HPDE6-E6E7 (cell line): Measurements from ENCODE around the gene LGMN.
"Not testable (repeated sequence)": the region's sequence is repeated elsewhere in the genome, so short reads cannot be mapped to it uniquely, and the experiment has no call there.

Experiments used
- DNase-seq: peaks from one replicate; pipeline ENCODE4 v3.0.0; 2011; ENCODE audit warnings: missing footprints; ENCODE audit errors: extremely low spot score

The LGMN gene

GRCh38 chr14:92760524-92760805 is 12.0 kb upstream of the LGMN start:
- DNase-seq = no peak

GRCh38 chr14:92759679-92760523 is 11.5 kb upstream of the LGMN start:
- no peak for DNase-seq

- no peak for DNase-seq
Observed at GRCh38 chr14:92759300-92759678, 10.9 kb upstream of the LGMN start.

- no peak for DNase-seq
Observed at GRCh38 chr14:92756446-92756845, 8.0 kb upstream of the LGMN start.

- DNase-seq = no peak
Observed at GRCh38 chr14:92755495-92755894, 7.1 kb upstream of the LGMN start.

- DNase-seq = no peak
Observed at GRCh38 chr14:92754966-92755365, 6.5 kb upstream of the LGMN start.

- no peak for DNase-seq
Observed at GRCh38 chr14:92753250-92753649, 4.8 kb upstream of the LGMN start.

GRCh38 chr14:92751819-92752218 is 3.4 kb upstream of the LGMN start:
- DNase-seq = no peak

GRCh38 chr14:92750994-92751400 is 2.6 kb upstream of the LGMN start:
- DNase-seq = no peak

- not testable (repeated sequence) for DNase-seq
Observed at GRCh38 chr14:92750222-92750728, 1.8 kb upstream of the LGMN start.

GRCh38 chr14:92747701-92748258 is 647 bp downstream of the LGMN start:
- DNase-seq = peak; percentile 15

GRCh38 chr14:92744198-92744597 is 4.2 kb downstream of the LGMN start:
- DNase-seq = no peak

GRCh38 chr14:92740440-92740839 is 8.0 kb downstream of the LGMN start:
- no peak for DNase-seq

- DNase-seq = no peak
Observed at GRCh38 chr14:92737619-92738188, 10.7 kb downstream of the LGMN start.

GRCh38 chr14:92737206-92737605 is 11.2 kb downstream of the LGMN start:
- DNase-seq = no peak

- DNase-seq = no peak
Observed at GRCh38 chr14:92735344-92735743, 13.1 kb downstream of the LGMN start.

GRCh38 chr14:92734618-92735017 is 13.8 kb downstream of the LGMN start:
- DNase-seq = no peak

- DNase-seq = no peak
Observed at GRCh38 chr14:92733007-92733406, 15.4 kb downstream of the LGMN start.

GRCh38 chr14:92731622-92732115 is 16.8 kb downstream of the LGMN start:
- no peak for DNase-seq

- peak; percentile 15 for DNase-seq
Observed at GRCh38 chr14:92729634-92730358, 18.6 kb downstream of the LGMN start.

GRCh38 chr14:92728759-92729364 is 19.6 kb downstream of the LGMN start:
- peak; percentile 98 for DNase-seq

- no peak for DNase-seq
Observed at GRCh38 chr14:92726933-92727262, 21.5 kb downstream of the LGMN start.
